H1 (cell line): ENCODE data around the gene CEP85L.

Experiments
- ATF2 ChIP-seq: IDR thresholded peaks from 2 replicates; pipeline ENCODE4 v1.6.1; 2012; ENCODE audit warnings: low read length, inconsistent platforms
- ATF3 ChIP-seq: IDR thresholded peaks from 2 replicates; pipeline ENCODE4 v1.6.1; 2011; ENCODE audit warnings: low read depth, mild to moderate bottlenecking, low read length; ENCODE audit not compliant: insufficient read depth
- BRCA1 ChIP-seq: IDR thresholded peaks from 2 replicates; pipeline ENCODE4 v1.6.1; 2012; ENCODE audit warnings: low read depth, low read length, improper control_type of control experiment
- CTCF ChIP-seq, 3 experiments: IDR thresholded peaks; 1 replicate in 2 of 3; 2 replicates in 1 of 3; pipeline versions ENCODE4 v1.5.1 to v1.6.1; 2011; ENCODE audit warnings: low read length in 3 of 3, mild to moderate bottlenecking in 3 of 3, inconsistent platforms in 2 of 3, low read depth in 1 of 3, moderate library complexity in 1 of 3; ENCODE audit not compliant: insufficient read depth in 1 of 3; ENCODE audit errors: control extremely low read depth in 1 of 3
- EP300 ChIP-seq, 2 experiments: IDR thresholded peaks; 1 replicate in 1 of 2; 2 replicates in 1 of 2; pipeline ENCODE4 v1.6.1; 2011 to 2012; ENCODE audit warnings: low read depth in 2 of 2, low read length in 2 of 2, mild to moderate bottlenecking in 2 of 2, borderline replicate concordance in 1 of 2, inconsistent platforms in 1 of 2, moderate library complexity in 1 of 2
- EZH2 ChIP-seq: fragments of 200-600 bp; sonication (generic); IDR thresholded peaks from 2 replicates; pipeline ENCODE4 v1.7.1; 2012; ENCODE audit warnings: low read depth, mild to moderate bottlenecking, moderate library complexity, low read length, inconsistent platforms; ENCODE audit not compliant: severe bottlenecking
- POLR2A ChIP-seq, 2 experiments: IDR thresholded peaks; 1 replicate in 1 of 2; 2 replicates in 1 of 2; pipeline ENCODE4 v1.6.1; 2011; ENCODE audit warnings: low read depth in 2 of 2, low read length in 2 of 2, mild to moderate bottlenecking in 2 of 2; ENCODE audit errors: control extremely low read depth in 1 of 2
- POLR2AphosphoS5 ChIP-seq: IDR thresholded peaks from 2 replicates; pipeline ENCODE4 v1.6.1; 2011; ENCODE audit warnings: low read depth, low read length
- SIN3A ChIP-seq, 2 experiments: IDR thresholded peaks in 1 of 2; conservative IDR thresholded peaks in 1 of 2; 2 replicates each; pipeline ENCODE4 v1.6.1; 2011 to 2012; ENCODE audit warnings: low read length in 2 of 2, improper control_type of control experiment in 1 of 2, low read depth in 1 of 2, mild to moderate bottlenecking in 1 of 2
- SP4 ChIP-seq: IDR thresholded peaks from 2 replicates; pipeline ENCODE4 v1.6.1; 2012; ENCODE audit warnings: low read length, inconsistent platforms
- YY1 ChIP-seq: IDR thresholded peaks from 2 replicates; pipeline ENCODE4 v1.6.1; 2011; ENCODE audit warnings: low read depth, mild to moderate bottlenecking, low read length

- TF ChIP-seq POLR2A (IDR thresholded peaks at IDR 0.05; ENCODE audit: control extremely low read depth in 1 of 2, low read depth in 2 of 2, low read length in 2 of 2) (no peak), EP300 (IDR thresholded peaks at IDR 0.05; ENCODE audit: borderline replicate concordance in 1 of 2, low read depth in 2 of 2, low read length in 2 of 2) (no peak), SIN3A (conservative IDR thresholded peaks at IDR 0.05 in 1 of 2, IDR thresholded peaks at IDR 0.05 in 1 of 2; ENCODE audit: low read depth in 1 of 2, low read length in 2 of 2) (no peak), ATF2 (no peak), EZH2 (no peak), SP4 (no peak), CTCF (IDR thresholded peaks at IDR 0.05; ENCODE audit: control extremely low read depth in 1 of 3, insufficient read depth in 1 of 3, low read depth in 1 of 3, low read length in 3 of 3) (no peak), POLR2AphosphoS5 (no peak), BRCA1 (no peak), ATF3 (no peak), YY1 (no peak)
Observed at GRCh38 chr6:118529756-118530155, 121.6 kb downstream of the CEP85L start.
